ENCODE measurements around the gene MOB4.
A peak's percentile ranks its signal among the peaks of the same experiment; 100 is the strongest.
"Not testable (repeated sequence)": the region's sequence is repeated elsewhere in the genome, so short reads cannot be mapped to it uniquely, and the experiment has no call there.

The MOB4 gene

DNA sequence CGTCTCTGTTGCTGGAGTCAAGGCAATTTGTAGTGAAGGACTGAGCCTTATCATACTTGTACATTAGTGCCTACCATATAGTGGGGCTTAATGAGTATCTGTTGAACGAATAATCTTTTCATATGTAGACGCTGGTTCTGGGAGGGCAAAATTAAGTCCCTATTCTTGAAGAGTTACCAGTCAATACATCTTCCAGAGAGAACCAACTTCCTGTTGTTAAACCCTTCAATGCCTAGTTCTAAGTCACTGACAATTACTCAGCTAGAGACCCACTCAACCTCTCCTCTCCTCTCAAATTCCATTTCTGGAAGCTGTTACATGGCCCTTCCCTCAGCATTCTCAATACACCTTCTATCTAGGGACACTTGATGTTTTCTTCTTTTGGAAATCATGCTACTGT is 1.1 kb upstream of the MOB4 start:
- DNase-seq (ENCODE audit: low spot score) = peak; percentile 25

DNA sequence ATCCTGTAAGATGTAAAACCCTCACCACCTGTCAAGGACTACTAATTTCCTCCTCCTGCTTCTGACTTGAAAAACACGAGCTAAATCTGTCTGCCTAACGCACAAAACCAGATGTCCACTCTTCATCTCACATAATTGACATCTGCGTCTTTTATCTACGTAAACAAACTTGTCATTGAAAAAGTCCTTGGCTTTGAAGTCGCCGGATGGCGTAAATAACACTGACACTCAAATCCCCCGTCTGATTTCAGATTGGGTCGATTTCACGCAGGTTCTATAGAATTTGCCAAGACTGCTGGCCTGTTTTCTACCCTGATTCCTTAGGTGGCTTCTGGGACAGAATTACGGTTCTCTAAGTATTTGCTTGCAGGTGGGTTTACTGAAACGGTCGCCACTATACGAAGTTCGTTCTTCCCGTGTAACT is 539 bp upstream of the MOB4 start:
- no peak for DNase-seq (ENCODE audit: low spot score)

DNA sequence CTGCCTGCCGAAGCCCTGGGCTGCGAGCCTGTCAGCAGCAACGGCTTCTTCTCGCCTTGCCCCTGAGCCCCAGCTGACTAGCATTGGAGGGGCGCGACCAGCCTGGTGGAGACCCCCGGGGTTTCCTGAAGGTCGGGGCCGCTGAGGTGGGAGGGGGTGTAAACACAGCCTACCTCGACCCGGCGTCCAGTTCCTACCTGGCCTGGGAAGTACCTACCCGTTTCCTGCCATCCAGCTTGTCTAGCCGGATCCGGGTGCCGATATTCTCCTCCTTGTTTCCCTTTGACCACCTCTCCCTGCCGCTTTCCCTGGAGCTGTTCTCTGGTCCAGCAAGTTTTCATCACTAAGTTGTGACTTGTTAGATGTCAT is 511 bp downstream of the MOB4 start:
- DNase-seq (ENCODE audit: low spot score) = peak; percentile 58

DNA sequence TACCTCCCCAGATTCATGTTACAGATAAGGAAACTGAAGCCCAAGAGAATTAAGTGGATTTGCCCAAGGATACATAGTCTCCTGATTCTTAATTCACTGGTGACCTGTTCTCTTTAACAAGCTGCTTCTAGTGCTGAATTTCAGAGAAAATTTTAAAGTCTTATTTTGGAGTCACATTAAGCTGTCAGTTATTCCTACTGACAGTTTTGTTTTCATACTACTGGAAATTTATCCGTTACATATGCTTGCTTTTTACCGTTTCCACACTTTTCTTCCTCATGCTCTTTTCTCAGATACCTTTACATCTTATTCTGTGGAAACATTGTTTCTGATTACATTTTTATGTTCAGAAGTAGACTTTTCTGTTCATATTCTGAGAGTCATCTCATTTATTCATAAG is 1.3 kb downstream of the MOB4 start:
- DNase-seq (ENCODE audit: low spot score) = no peak

DNA sequence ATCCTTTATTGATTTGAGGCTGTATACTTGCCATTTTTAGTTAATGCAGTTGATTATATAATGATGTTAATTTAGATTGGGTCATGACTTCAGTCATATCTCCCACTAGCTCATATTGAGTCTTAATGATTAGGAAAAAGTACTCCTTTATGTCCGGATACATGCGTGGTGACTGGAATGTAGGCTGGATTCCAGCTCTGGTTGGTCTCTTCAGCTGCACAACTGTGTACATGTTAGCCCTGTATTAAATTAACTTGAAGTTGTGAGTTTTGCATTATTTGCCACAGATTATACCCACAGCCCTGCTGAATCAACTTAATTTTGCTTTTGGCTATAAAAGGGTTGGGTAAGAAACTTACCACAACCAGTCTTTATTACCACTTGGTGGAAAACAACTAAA is 22.5 kb downstream of the MOB4 start:
- no peak for DNase-seq (ENCODE audit: low spot score)

DNA sequence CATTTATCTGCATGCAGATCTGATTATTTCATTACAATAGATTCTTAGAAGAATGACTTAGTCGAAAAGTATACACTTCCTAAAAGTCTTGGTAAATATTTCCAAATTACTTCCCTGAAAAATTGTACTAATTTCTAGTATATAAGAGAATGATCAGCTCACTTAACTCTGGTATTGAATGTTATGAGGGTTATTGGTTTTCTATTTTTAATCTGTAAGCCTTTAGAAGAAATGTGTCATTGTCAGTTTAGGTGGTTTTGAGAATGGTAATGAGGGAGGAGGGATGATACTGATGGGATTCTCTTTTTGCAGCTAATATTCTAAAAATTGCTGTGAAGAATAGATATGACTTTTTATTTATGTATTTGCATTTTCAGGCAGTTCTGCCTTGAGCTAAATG is 23.9 kb downstream of the MOB4 start:
- DNase-seq (ENCODE audit: low spot score) = no peak

DNA sequence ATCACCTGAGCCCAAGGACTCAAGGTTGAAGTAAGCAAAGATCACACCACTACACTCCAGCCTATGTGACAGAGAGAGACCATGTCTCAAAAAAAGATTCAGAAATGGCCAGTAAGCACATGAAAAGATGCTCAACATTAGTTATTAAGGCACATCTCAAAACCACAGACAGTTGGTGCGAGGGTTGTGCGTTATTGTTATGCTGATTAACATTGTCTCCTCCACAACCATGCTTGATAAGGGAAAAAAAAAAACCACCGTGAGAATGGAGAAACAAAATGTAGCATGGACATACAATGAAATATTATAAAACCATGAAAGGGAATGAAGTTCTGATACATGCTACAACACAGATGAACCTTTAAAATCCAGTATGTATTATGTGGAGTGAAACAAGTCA is 27.3 kb downstream of the MOB4 start:
- DNase-seq (ENCODE audit: low spot score) = no peak

DNA sequence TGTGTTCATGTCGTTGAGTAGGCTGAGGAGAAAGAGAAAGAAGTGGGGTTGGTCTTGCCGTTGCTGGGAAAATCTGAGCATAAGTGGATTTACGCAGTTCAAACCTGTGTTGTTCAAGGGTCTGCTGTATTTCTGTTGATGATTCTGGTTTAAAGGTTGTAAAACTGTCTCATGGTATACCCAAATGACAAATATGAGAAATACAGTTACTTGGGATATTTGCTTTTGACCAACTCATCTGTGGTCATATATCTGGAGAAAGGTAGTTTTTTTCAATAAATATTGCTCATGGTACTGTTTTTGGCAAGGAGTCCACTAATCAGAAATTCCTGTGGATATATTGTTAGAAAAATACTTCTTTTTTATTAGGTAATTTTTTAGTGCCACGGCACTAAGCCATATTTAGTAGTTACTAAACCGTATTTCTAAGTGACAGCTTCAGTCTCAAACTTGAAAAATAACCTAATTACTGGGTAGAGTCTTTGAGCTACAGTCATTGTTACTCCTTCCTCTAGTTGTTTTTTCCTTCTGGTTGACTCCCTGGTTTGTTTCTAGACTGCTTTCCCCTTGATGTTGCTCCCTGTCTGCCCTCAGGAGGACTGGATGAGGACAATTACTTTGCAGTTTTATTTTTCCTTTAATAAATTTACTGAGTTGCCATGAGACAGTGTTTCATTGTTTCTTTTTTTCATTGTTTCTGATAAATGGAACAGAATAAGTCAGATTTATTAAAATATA is 31.5 kb downstream of the MOB4 start:
- DNase-seq (ENCODE audit: low spot score) = no peak

DNA sequence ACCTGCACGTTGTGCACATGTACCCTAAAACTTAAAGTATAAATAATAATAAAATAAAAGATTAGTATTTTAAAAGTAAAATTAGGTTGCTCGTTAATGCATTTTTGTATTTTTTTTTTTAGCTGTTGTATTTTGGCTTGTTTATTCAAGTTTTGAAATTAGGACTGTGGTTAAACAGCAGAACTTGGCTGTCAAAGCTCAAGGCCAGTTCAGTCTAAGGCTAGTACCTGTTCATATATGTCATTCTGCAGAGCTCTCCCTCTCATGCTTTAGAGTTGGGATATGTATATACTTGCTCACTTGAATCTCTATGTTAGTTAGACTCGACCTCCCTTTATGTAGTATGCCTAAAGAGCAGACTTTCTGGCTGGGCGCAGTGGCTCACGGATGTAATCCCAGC is 32.7 kb downstream of the MOB4 start:
- no peak for DNase-seq (ENCODE audit: low spot score)

DNA sequence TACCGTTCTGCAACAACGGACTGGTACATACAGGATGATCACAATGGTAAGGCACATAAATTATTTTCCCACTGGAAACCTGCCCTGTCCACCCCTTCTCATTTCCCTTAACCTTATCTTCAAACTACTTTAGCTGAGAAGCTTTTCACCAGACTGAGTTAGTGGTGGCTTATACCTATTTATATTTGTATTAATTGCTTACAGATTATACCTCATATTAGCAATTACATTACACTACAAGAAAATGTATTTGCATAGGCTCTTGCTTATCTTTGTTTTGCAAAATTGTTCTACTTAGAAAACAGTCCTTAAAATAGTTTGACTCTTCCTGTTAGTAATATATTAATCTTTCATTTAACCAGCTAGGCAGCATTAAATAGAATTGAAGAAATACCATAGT is 35.4 kb downstream of the MOB4 start:
- DNase-seq (ENCODE audit: low spot score) = not testable (repeated sequence)

DNA sequence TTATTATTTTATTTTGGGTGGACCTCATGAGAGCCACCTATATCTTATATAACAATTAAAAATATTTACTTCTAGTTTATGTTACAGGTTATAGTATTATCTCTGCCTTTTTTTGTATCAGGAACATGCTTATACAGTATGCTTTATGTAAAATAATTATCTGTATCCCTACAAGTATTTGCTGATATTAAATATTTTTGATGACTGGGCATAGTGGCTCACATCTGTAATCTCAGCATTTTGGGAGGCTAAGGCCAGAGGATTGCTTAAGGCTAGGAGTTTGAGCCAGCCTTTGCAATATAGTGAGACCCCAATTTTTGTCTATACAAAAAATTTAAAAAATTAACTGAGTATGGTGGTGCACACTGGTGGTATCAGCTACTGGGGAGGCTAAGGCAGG is 39.6 kb downstream of the MOB4 start:
- no peak for DNase-seq (ENCODE audit: low spot score)

DNA sequence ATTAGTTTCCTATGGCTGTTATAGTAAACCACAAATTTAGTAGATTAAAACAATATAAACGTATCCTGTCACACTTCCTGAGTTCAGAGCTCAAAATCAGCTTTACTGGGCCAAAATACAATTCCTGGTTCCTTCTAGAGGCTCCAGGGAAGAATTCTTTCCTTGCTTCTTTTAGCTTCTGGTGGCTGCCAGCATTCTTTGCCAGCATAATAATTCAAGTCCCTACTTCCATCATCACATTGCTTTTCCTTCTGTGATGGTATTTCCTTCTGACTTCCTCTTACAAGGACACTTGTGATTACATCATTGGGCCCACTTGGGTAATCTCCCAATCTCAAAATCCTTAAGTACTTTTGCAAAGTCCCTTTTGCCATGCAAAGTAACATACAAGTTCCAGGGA is 40.6 kb downstream of the MOB4 start:
- peak; percentile 9 for DNase-seq (ENCODE audit: low spot score)

DNA sequence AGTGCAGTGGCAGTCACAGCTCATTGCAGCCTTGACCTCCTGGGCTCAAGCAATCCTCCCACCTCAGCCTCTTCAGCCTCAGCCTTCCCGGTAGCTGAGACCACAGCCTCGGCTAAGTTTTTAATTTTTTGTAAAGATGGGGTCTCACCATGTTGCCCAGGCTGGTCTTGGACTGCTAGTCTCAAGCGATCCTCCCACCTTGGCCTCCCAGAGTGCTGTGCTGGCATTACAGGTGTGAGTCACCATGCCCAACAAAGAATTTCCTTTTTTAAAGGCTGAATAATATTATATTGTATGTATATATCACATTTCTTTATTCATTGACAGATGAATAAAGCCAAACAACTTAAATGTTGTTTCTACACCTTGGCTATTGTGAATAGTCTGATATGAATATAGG is 42.5 kb downstream of the MOB4 start:
- DNase-seq (ENCODE audit: low spot score) = no peak

DNA sequence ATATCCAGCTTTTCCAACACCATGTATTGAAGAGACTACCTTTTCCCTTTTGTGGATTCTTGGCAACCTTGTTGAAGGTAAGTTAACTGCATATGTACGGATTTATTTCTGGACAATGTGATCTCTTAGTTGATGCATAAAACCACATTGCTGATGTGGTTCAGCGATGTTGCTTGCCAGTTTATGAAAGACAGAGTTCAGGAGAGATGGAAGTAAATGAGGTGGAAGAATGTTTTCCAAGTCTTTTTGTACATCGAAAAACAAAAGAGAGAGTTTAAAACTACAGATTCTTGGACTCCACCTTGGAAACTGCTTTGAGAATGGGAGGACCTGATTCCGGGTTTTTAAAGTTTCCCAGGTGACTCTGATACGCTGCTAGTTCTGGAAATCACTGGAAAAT is 43.8 kb downstream of the MOB4 start:
- DNase-seq (ENCODE audit: low spot score) = no peak

DNA sequence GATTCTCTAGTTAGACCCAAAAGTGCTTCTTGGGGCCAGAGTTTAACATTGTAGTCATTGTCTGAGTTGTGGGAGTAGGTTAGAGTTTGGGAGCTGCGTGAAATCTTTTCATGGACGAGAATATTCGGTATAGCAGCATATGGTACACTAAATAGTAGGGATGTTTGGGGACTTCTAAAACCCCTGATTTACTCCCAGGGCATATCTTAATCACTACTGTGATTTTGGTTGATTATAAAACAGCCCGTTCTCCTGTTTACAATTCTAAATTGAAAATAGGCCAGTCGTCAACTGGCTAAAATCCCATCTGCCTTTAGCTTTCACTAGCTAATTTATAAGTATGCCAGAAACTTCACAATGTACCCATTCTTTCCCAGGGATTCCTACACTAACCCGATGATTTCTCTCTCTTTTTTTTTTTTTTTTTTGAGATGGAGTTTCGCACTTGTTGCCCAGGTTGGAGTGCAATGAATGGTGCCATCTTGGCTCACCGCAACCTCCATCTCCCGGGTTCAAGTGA is 44.3 kb downstream of the MOB4 start:
- no peak for DNase-seq (ENCODE audit: low spot score)

DNA sequence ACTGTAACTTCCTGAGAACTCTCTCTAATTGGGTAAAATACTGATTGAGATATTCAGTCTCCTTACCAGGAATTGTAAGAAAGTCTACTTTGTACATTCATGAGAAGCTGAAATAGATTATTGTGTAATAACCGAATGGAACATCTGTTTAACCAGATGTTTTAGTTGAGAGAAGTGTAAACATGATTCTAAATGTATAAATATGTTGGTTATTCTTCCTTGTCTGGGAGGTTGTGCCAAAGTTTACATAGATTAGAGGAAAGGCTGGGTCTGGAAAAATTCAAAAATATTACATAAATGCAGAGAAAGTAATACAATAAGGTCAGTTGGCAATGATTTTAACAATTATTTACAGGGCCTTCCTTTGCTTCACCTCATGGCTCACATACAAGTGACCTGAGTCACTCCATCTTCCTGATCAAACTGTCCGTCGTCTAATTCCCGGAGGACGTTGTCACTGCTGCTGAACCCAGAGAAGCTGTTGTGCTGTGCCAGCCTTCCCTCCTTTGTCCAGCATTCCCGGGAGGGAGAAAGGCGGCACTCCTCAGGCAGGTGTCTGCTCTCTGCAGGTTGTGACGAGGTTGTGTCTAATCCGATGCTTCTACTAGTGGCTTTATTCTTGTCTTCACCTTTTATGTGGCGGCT is 55.9 kb downstream of the MOB4 start:
- peak; percentile 92 for DNase-seq (ENCODE audit: low spot score)

DNA sequence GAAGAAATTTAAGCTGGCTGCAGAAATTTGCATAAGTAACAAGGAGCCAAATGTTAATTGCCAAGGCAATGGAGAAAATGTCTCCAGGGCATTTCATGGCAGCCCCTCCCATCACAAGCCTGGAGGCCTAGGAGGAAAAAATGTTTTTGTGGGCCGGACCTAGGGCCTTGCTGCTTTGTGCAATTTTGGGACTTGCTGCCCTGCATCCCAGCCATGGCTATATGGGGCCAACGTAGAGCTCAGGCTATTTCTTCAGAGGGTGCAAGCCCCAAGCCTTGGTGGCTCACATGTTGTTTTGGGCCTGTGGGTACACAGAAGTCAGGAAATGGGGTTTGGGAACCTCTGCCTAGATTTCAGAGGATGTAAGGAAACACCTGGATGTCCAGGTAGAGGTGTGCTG is 57.7 kb downstream of the MOB4 start:
- DNase-seq (ENCODE audit: low spot score) = no peak

DNA sequence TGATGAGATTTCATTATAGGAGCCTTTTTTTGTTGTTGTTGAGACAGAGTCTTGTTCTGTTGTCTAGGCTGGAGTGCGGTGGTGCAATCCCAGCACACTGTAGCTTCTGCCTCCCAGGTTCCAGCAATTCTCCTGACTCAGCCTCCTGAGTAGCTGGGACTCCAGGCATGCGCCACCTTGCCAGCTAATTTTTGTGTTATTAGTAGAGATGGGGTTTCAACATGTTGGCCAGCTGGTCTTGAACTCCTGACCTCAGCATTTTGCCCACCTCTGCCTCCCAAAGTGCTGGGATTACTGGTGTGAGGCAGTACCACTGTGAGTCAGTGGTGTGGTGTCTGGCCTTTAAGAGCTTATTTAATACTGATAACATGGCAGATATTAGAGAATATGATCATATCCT is 60.1 kb downstream of the MOB4 start:
- peak; percentile 44 for DNase-seq (ENCODE audit: low spot score)

DNA sequence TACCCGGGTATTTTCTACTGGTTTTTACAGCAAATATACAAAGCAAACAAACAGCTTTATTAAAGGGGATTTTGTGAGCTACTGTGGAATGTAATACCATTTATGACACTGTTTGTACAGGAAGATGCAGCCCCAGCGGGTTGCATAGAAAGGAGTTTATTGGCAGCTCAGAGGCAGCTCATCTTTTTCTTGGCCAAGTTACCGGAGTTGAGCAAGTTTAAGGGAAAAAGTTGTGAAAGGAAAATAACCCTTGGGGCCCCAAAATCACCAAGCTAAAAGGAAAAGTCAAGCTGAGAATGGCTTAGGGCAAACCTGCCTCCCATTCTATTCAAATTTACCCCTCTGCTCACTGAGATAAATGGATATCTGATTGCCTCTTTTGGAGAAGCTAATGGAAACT is 60.8 kb downstream of the MOB4 start:
- no peak for DNase-seq (ENCODE audit: low spot score)

DNA sequence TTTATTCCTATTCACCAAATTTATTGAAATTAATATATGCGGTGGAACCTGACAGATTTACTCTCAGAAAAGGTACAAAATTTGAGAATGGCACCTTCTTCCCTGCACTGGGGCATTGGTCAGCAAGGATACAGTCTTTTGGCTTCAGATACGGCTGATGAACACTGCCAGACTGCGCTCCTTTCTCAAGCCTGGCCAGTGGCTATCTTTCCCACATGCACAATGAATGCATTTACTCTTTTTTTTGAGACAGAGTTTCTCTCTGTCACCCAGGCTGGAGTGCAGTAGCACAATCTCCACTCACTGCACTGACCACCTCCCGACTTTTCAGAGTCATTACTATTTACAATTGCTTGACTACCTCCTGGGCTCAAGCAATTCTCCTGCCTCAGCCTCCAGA is 61.6 kb downstream of the MOB4 start:
- DNase-seq (ENCODE audit: low spot score) = no peak

DNA sequence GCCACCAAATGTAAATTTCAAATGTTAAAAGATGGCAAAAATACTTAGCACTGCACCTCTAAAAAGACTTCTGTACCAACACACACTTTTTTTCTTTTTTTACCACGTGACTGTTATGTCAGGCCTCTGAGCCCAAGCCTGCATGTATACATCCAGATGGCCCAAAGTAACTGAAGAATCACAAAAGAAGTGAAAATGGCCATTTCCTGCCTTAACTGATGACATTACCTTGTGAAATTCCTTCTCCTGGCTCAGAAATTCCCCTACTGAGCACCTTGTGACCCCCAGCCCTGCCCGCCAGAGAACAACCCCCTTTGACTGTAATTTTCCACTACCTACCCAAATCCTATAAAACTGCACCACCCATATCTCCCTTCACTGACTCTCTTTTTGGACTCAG is 62.4 kb downstream of the MOB4 start:
- DNase-seq (ENCODE audit: low spot score) = not testable (repeated sequence)

DNA sequence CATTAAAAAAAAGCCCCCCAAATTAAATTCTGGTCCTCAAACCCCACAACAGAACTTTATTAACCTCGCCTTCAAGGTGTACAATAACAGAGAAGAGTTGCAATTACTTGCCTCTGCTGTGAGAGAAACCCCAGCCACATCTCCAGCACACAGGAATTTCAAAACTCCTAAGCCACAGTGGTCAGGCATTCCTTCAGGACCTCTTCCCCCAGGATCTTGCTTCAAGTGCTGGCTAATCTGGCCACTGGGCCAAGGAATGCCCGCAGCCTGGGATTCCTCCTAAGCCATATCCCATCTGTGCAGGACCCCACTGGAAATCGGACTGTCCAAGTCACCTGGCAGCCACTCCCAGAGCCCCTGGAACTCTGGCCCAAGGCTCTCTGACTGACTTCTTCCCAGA is 64.3 kb downstream of the MOB4 start:
- not testable (repeated sequence) for DNase-seq (ENCODE audit: low spot score)

DNA sequence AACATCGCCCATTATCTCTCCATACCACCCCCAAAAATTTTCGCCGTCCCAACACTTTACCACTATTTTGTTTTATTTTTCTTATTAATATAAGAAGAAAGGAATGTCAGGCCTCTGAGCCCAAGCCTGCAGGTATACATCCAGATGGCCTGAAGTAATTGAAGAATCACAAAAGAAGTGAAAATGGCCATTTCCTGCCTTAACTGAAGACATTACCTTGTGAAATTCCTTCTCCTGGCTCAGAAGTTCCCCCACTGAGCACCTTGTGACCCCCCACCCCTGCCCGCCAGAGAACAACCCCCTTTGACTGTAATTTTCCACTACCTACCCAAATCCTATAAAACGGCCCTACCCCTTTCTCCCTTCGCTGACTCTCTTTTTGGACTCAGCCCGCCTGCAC is 71.4 kb downstream of the MOB4 start:
- DNase-seq (ENCODE audit: low spot score) = not testable (repeated sequence)
